H1 (cell line): ENCODE measurements around the gene ANKRD2. TPM values are rescaled to one million over a fixed set of nuclear protein-coding genes. Genes with fewer than 3 reads are reported as not detected.

Source experiments
- E2F6 ChIP-seq: IDR thresholded peaks from 2 replicates; pipeline ENCODE4 v1.6.1; 2012; ENCODE audit warnings: inconsistent platforms
- polyA plus RNA-seq, 7 experiments: library from polyadenylated mRNA; depleted of rRNA in 3 of 7; stranded (reverse) in 5 of 7; unstranded in 2 of 7; fragments of >200 nt in 5 of 7; fragments of 200-250 nt in 2 of 7; gene quantifications; 1 replicate in 5 of 7; 2 replicates in 1 of 7; 4 replicates in 1 of 7; pipeline versions ENCODE4 v1.2.1 to v1.2.3, GENCODE V29; 2011 to 2013; ENCODE audit warnings: missing spikeins in 2 of 7, mixed read lengths in 2 of 7
- total RNA-seq: library from RNA; stranded (reverse); fragmentation: NEBNext Ultra II Directional; extraction: Animal tissue kit (Norgen Biotek cat#: 25700); gene quantifications from 2 replicates; pipeline ENCODE4 v1.2.1, GENCODE V29; 2021

ANKRD2 gene
- total and polyA plus RNA-seq, 2 of the 8 experiments (the other 6 are each of a cell fraction or from before 2014, with no cell fraction given) = not detected

- no peak for TF ChIP-seq E2F6
- TF ChIP-seq, all 59 proteins: peak for 0
Measured at GRCh38 chr10:97580421-97581367, 8.1 kb downstream of the ANKRD2 start (continued).
